GM18505 (cell line): Measurements from ENCODE around the gene CNTNAP5.

Source experiments
- ATAC-seq: cut with Tn5 transposase; IDR thresholded peaks from one replicate; pipeline ENCODE4 v1.9.1; 2021; ENCODE audit not compliant: unreplicated experiment
- POLR2A ChIP-seq: IDR thresholded peaks from 4 replicates; pipeline ENCODE4 v1.6.1; 2011; ENCODE audit warnings: borderline replicate concordance; ENCODE audit not compliant: insufficient read depth, insufficient read length; ENCODE audit errors: extremely low read depth

The CNTNAP5 gene

GRCh38 chr2:124883595-124883994, 858.5 kb downstream of the CNTNAP5 start:
- TF ChIP-seq POLR2A = no peak
- ATAC-seq = no peak

- TF ChIP-seq POLR2A = no peak
- no peak for ATAC-seq
Measured at GRCh38 chr2:124884315-124884714, 859.2 kb downstream of the CNTNAP5 start.

- no peak for ATAC-seq
- no peak for TF ChIP-seq POLR2A
Measured at GRCh38 chr2:124886216-124886615, 861.1 kb downstream of the CNTNAP5 start.

- TF ChIP-seq POLR2A = no peak
- ATAC-seq = no peak
Measured at GRCh38 chr2:124887466-124887865, 862.4 kb downstream of the CNTNAP5 start.

- TF ChIP-seq POLR2A = no peak
- ATAC-seq = no peak
Measured at GRCh38 chr2:124888431-124888830, 863.3 kb downstream of the CNTNAP5 start.

GRCh38 chr2:124894199-124894598, 869.1 kb downstream of the CNTNAP5 start:
- ATAC-seq = no peak
- TF ChIP-seq POLR2A = no peak

GRCh38 chr2:124898827-124899226, 873.7 kb downstream of the CNTNAP5 start:
- TF ChIP-seq POLR2A = no peak
- no peak for ATAC-seq

GRCh38 chr2:124908411-124908810, 883.3 kb downstream of the CNTNAP5 start:
- no peak for ATAC-seq
- no peak for TF ChIP-seq POLR2A

GRCh38 chr2:124911560-124911959, 886.5 kb downstream of the CNTNAP5 start:
- ATAC-seq = no peak
- TF ChIP-seq POLR2A = no peak

- TF ChIP-seq POLR2A = no peak
- no peak for ATAC-seq
Measured at GRCh38 chr2:124913868-124914267, 888.8 kb downstream of the CNTNAP5 start.

GRCh38 chr2:124915567-124915966, 890.5 kb downstream of the CNTNAP5 start:
- TF ChIP-seq POLR2A = no peak
- no peak for ATAC-seq

- ATAC-seq = no peak
- no peak for TF ChIP-seq POLR2A
Measured at GRCh38 chr2:124919296-124919695, 894.2 kb downstream of the CNTNAP5 start.

- no peak for ATAC-seq
- TF ChIP-seq POLR2A = no peak
Measured at GRCh38 chr2:124920448-124920847, 895.4 kb downstream of the CNTNAP5 start.

- no peak for TF ChIP-seq POLR2A
- no peak for ATAC-seq
Measured at GRCh38 chr2:124921191-124921590, 896.1 kb downstream of the CNTNAP5 start.

GRCh38 chr2:124923097-124923496, 898.0 kb downstream of the CNTNAP5 start:
- no peak for TF ChIP-seq POLR2A
- ATAC-seq = no peak
